NCI-H1930 (cell line): Measurements from ENCODE around the gene LIME1.

Experiments
- DNase-seq, 2 experiments: peaks; one replicate each; lab custom pipeline; 2025; lab: John Stamatoyannopoulos, UW

Gene LIME1

GRCh38 chr20:63739130-63740069 is 2.9 kb downstream of the LIME1 start, which contains the start of gene SLC2A4RG:
SLC2A4RG (plus strand) TSS chr20:63739776; CDS start chr20:63739913, 137 bp downstream.
- DNase-seq: peak; percentile 73 to 94

- peak in 1 of 2 experiments; percentile 69 for DNase-seq
These were observed 3.7 kb downstream of the LIME1 start for GRCh38 chr20:63740070-63740626.

- DNase-seq: peak; percentile 60 to 73
These were observed 4.3 kb downstream of the LIME1 start for GRCh38 chr20:63740627-63741353.

- DNase-seq: no peak
These were observed 4.9 kb downstream of the LIME1 start for GRCh38 chr20:63741354-63741675.

GRCh38 chr20:63741676-63742380 is 5.4 kb downstream of the LIME1 start:
- DNase-seq: no peak

- no peak for DNase-seq
These were observed 6.0 kb downstream of the LIME1 start for GRCh38 chr20:63742381-63743024.

- no peak for DNase-seq
These were observed 6.9 kb downstream of the LIME1 start for GRCh38 chr20:63743210-63743970.

- DNase-seq: no peak
These were observed 7.7 kb downstream of the LIME1 start for GRCh38 chr20:63744158-63744557.

GRCh38 chr20:63744574-63745423 is 8.3 kb downstream of the LIME1 start:
- DNase-seq: no peak

GRCh38 chr20:63745424-63745805 is 9.0 kb downstream of the LIME1 start:
- DNase-seq: no peak

- no peak for DNase-seq
These were observed 9.7 kb downstream of the LIME1 start for GRCh38 chr20:63745961-63746731.

GRCh38 chr20:63746751-63747315 is 10.4 kb downstream of the LIME1 start:
- no peak for DNase-seq

GRCh38 chr20:63747622-63748069 is 11.2 kb downstream of the LIME1 start:
- no peak for DNase-seq

- no peak for DNase-seq
These were observed 11.8 kb downstream of the LIME1 start for GRCh38 chr20:63748070-63748933.

- no peak for DNase-seq
These were observed 12.4 kb downstream of the LIME1 start for GRCh38 chr20:63748934-63749270.

- no peak for DNase-seq
These were observed 13.4 kb downstream of the LIME1 start for GRCh38 chr20:63749597-63750508.
